ENCODE data around the gene ZNF335.
"Not testable (repeated sequence)": the region's sequence is repeated elsewhere in the genome, so short reads cannot be mapped to it uniquely, and the experiment has no call there.

Gene ZNF335

GRCh38 chr20:45911486-45912343, 60.3 kb downstream of the ZNF335 start, which contains the start of gene PLTP:
TSS of gene PLTP (minus strand) at chr20:45912155. CDS start at chr20:45911452, 703 bp downstream.
- in situ Hi-C loops (cut with HindIII; ENCODE audit: low sequenced_read_pairs), result no loop called here

- in situ Hi-C loops (cut with HindIII; ENCODE audit: low sequenced_read_pairs), result no loop called here
Observed at GRCh38 chr20:45910670-45911485, 61.1 kb downstream of the ZNF335 start.

GRCh38 chr20:45909817-45910669, 62.0 kb downstream of the ZNF335 start:
- in situ Hi-C loops (cut with HindIII; ENCODE audit: low sequenced_read_pairs), result no loop called here

- in situ Hi-C loops (cut with HindIII; ENCODE audit: low sequenced_read_pairs), result no loop called here
Observed at GRCh38 chr20:45909336-45909808, 62.6 kb downstream of the ZNF335 start.

- in situ Hi-C loops (cut with HindIII; ENCODE audit: low sequenced_read_pairs), result no loop called here
Observed at GRCh38 chr20:45908084-45908483, 63.9 kb downstream of the ZNF335 start.

- in situ Hi-C loops (cut with HindIII; ENCODE audit: low sequenced_read_pairs), result no loop called here
Observed at GRCh38 chr20:45907219-45907948, 64.6 kb downstream of the ZNF335 start.

GRCh38 chr20:45905505-45906079, 66.4 kb downstream of the ZNF335 start:
- in situ Hi-C loops (cut with HindIII; ENCODE audit: low sequenced_read_pairs), result no loop called here

GRCh38 chr20:45904583-45905504, 67.2 kb downstream of the ZNF335 start:
- in situ Hi-C loops (cut with HindIII; ENCODE audit: low sequenced_read_pairs), result no loop called here

GRCh38 chr20:45902199-45902701, 69.8 kb downstream of the ZNF335 start:
- in situ Hi-C loops (cut with HindIII; ENCODE audit: low sequenced_read_pairs), result no loop called here

GRCh38 chr20:45901332-45901731, 70.7 kb downstream of the ZNF335 start:
- in situ Hi-C loops (cut with HindIII; ENCODE audit: low sequenced_read_pairs), result not testable (repeated sequence)

- in situ Hi-C loops (cut with HindIII; ENCODE audit: low sequenced_read_pairs), result no loop called here
Observed at GRCh38 chr20:45899046-45899835, 72.8 kb downstream of the ZNF335 start.
